Osteoblast (primary cell): ENCODE data around the gene CLDN34. TPM values are rescaled to one million over a fixed set of nuclear protein-coding genes. Genes with fewer than 3 reads are reported as not detected.

ENCODE experiments used
- DNase-seq: peaks from one replicate; pipeline ENCODE4 v3.0.0; 2011; ENCODE audit warnings: low spot score, mixed read lengths; ENCODE audit not compliant: insufficient read length; ENCODE audit errors: missing footprints
- H2AFZ ChIP-seq: 2 replicates; pipeline ENCODE4 v1.6.0; 2011; ENCODE audit warnings: mild to moderate bottlenecking, low read length
- H3K27ac ChIP-seq: 2 replicates; pipeline ENCODE4 v1.5.1; 2011; ENCODE audit warnings: mild to moderate bottlenecking, low read depth, low read length, moderate library complexity
- H3K27me3 ChIP-seq: 2 replicates; pipeline ENCODE4 v1.6.0; 2012; ENCODE audit warnings: mild to moderate bottlenecking, control low read depth, inconsistent platforms, low read length, moderate library complexity; ENCODE audit not compliant: insufficient read depth
- H3K36me3 ChIP-seq: 2 replicates; pipeline ENCODE4 v1.5.1; 2011; ENCODE audit warnings: mild to moderate bottlenecking, low read length, control low read depth, moderate library complexity; ENCODE audit not compliant: insufficient read depth
- H3K4me1 ChIP-seq: 2 replicates; pipeline ENCODE4 v1.5.1; 2011; ENCODE audit warnings: mild to moderate bottlenecking, low read length, control low read depth, moderate library complexity; ENCODE audit not compliant: insufficient read depth
- H3K4me2 ChIP-seq: 2 replicates; pipeline ENCODE4 v1.6.0; 2011; ENCODE audit warnings: mild to moderate bottlenecking, low read length; ENCODE audit not compliant: insufficient read depth
- H3K4me3 ChIP-seq: fragments of 200-600 bp; sonication (generic); 3 replicates; pipeline ENCODE4 v1.5.1; 2012; ENCODE audit warnings: mild to moderate bottlenecking, low read length, inconsistent platforms; ENCODE audit not compliant: insufficient read depth
- H3K79me2 ChIP-seq: 2 replicates; pipeline ENCODE4 v1.6.0; 2012; ENCODE audit warnings: mild to moderate bottlenecking, low read length, control low read depth, inconsistent platforms; ENCODE audit not compliant: insufficient read depth
- H3K9me3 ChIP-seq: 2 replicates; pipeline ENCODE4 v1.5.1; 2011; ENCODE audit warnings: low read depth, low read length, control low read depth
- H4K20me1 ChIP-seq: 2 replicates; pipeline ENCODE4 v1.6.0; 2012; ENCODE audit warnings: mild to moderate bottlenecking, low read length, control low read depth; ENCODE audit not compliant: insufficient read depth
- total RNA-seq: library from RNA; depleted of rRNA; stranded (reverse); fragments of >200 nt; gene quantifications from 2 replicates; pipeline ENCODE4 v1.2.3, GENCODE V29; 2012
- TF ChIP-seq, protein P1 (sequence below): IDR thresholded peaks from 2 replicates; pipeline ENCODE4 v1.5.1; 2011; ENCODE audit warnings: mild to moderate bottlenecking, low read depth, low read length, moderate library complexity; ENCODE audit errors: extremely low read depth

Gene CLDN34
- total RNA-seq, 1 donor: under 0.01 TPM

DNA sequence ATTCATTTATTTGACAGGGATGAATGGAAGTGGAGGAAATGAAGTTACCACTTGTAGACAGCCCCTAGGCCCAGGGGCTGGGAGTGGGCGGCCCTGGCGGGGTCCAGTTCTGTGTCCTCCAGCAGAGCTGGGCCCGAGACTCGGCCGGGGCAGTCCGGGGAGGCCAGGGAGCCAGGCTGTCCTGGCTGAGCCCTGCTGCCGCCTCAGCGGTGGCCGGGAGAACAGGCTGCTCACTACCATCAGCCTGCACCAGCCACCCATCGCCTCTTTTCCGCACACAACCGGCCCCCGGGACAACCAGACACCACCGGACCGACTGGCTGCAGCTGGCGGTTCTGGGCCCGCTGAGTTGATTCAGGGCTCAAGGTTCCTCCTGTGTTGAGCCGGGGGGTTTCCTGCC is 25.6 kb downstream of the CLDN34 start:
- Histone ChIP-seq H3K79me2 (no peaks in the 10 kb centered on the region), H3K27me3 (no peaks in the 10 kb centered on the region), H3K4me3 (no peak overlapping the region), H3K27ac (no peak overlapping the region), H3K4me1 (no peaks in the 10 kb centered on the region), H2AFZ (no peak overlapping the region), H3K9me3 (no peaks in the 10 kb centered on the region), H4K20me1 (no peaks in the 10 kb centered on the region), H3K4me2 (no peak overlapping the region), H3K36me3 (no peaks in the 10 kb centered on the region)
- no peak for DNase-seq
- TF ChIP-seq, protein P1, sequence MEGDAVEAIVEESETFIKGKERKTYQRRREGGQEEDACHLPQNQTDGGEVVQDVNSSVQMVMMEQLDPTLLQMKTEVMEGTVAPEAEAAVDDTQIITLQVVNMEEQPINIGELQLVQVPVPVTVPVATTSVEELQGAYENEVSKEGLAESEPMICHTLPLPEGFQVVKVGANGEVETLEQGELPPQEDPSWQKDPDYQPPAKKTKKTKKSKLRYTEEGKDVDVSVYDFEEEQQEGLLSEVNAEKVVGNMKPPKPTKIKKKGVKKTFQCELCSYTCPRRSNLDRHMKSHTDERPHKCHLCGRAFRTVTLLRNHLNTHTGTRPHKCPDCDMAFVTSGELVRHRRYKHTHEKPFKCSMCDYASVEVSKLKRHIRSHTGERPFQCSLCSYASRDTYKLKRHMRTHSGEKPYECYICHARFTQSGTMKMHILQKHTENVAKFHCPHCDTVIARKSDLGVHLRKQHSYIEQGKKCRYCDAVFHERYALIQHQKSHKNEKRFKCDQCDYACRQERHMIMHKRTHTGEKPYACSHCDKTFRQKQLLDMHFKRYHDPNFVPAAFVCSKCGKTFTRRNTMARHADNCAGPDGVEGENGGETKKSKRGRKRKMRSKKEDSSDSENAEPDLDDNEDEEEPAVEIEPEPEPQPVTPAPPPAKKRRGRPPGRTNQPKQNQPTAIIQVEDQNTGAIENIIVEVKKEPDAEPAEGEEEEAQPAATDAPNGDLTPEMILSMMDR: no peak

DNA sequence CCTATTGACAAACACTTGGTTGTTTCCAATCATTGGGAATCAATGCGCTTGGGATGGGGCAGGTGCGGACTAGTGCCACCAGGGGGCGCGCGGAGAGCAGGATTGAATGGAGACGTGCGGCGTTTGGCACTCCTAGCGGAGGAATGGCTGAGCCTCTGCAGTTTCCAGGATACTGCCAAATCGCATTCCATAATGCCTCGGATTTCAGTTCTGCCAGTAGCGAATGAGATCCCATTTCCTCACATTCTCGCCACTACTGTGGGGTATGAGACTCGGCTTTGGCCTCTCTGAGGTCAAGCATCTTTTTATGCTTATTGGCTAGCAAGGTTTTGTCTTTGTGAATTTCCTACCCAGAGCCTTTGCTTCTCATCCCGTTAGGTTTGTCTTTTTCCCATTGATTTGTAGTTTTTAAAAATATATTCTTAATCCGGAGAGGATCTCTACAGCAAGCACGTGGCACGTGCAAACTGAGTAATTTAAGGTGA is 28.7 kb downstream of the CLDN34 start:
- no peaks in the 10 kb centered on the region for H3K36me3 ChIP-seq
- no peaks in the 10 kb centered on the region for H3K9me3 ChIP-seq
- H3K27ac ChIP-seq: no peak overlapping the region
- DNase-seq: peak; percentile 95
- H3K4me2 ChIP-seq: no peak overlapping the region
- TF ChIP-seq, protein P1: peak; percentile 90
- H3K4me3 ChIP-seq: no peak overlapping the region
- H3K79me2 ChIP-seq: no peaks in the 10 kb centered on the region
- H2AFZ ChIP-seq: peak overlapping the region; percentile 20
- no peaks in the 10 kb centered on the region for H4K20me1 ChIP-seq
- H3K27me3 ChIP-seq: no peaks in the 10 kb centered on the region
- H3K4me1 ChIP-seq: no peaks in the 10 kb centered on the region

DNA sequence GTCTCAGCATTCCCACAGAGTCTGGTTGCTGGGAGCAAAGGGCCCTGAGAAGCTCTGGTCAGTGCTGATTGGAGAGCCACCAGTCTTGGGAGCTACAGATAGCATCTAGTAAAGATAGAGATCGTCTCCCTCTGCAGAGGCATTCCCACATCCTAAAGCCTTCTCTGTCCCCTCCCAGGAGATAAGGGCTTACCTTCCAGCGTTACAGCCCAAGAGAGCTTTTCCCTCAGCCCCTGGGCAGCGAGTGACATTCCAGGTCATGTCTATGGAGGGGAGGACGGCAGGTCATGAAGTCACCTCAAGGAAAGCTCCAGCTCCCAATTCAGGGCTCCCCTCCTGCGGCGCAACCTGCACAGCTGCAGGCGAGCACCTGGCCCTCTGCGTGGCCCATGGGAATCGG is 29.9 kb downstream of the CLDN34 start:
- Histone ChIP-seq H3K27ac (no peak overlapping the region), H4K20me1 (no peaks in the 10 kb centered on the region), H3K79me2 (no peaks in the 10 kb centered on the region), H3K9me3 (no peaks in the 10 kb centered on the region), H2AFZ (no peak overlapping the region), H3K36me3 (no peaks in the 10 kb centered on the region), H3K27me3 (no peaks in the 10 kb centered on the region), H3K4me1 (no peaks in the 10 kb centered on the region), H3K4me3 (no peak overlapping the region), H3K4me2 (no peak overlapping the region)
- no peak for DNase-seq
- TF ChIP-seq, protein P1: no peak

DNA sequence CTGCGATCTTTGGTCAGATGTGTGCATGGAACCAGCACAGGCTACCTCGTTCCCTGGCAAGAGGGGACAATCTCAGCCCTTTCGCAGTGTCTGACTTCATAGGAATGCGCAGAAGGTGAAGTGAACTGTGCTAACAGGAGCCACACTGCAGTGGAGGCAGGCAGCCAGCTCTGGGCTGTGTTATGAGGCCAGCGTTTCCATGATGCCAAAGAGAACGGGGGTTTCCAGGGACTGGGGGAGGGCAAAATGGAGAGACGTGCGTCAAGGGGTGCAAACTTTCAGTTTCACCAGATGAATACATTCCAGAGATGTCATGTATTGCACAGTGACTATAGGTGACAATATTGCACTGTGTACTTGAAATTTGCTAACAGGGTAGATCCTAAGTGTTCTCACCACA is 30.4 kb downstream of the CLDN34 start:
- DNase-seq: no peak
- Histone ChIP-seq H3K4me2 (no peak overlapping the region), H3K4me3 (no peak overlapping the region), H3K4me1 (no peaks in the 10 kb centered on the region), H3K27ac (no peak overlapping the region), H3K27me3 (no peaks in the 10 kb centered on the region), H2AFZ (no peak overlapping the region), H3K36me3 (no peaks in the 10 kb centered on the region), H3K9me3 (no peaks in the 10 kb centered on the region), H3K79me2 (no peaks in the 10 kb centered on the region), H4K20me1 (no peaks in the 10 kb centered on the region)
- TF ChIP-seq, protein P1: no peak
